GM18517 (cell line): ENCODE measurements around the gene SBK2.
"Not testable (repeated sequence)": the region's sequence is repeated elsewhere in the genome, so short reads cannot be mapped to it uniquely, and the experiment has no call there.

Experiments used
- ATAC-seq: cut with Tn5 transposase; IDR thresholded peaks from one replicate; pipeline ENCODE4 v1.9.1; 2021; ENCODE audit warnings: mild to moderate bottlenecking, moderate library complexity; ENCODE audit not compliant: unreplicated experiment

SBK2 gene

GRCh38 chr19:55535965-55536350 is 975 bp downstream of the SBK2 start:
- ATAC-seq, result no peak

- ATAC-seq, result no peak
These were observed 1.6 kb downstream of the SBK2 start for GRCh38 chr19:55535173-55535964.

- not testable (repeated sequence) for ATAC-seq
These were observed 2.7 kb downstream of the SBK2 start for GRCh38 chr19:55534280-55534679.

GRCh38 chr19:55530996-55531395 is 5.9 kb downstream of the SBK2 start:
- no peak for ATAC-seq

- no peak for ATAC-seq
These were observed 7.2 kb downstream of the SBK2 start for GRCh38 chr19:55529636-55530234.

- ATAC-seq, result no peak
These were observed 8.7 kb downstream of the SBK2 start for GRCh38 chr19:55528030-55528803.

- ATAC-seq, result no peak
These were observed 9.5 kb downstream of the SBK2 start for GRCh38 chr19:55527197-55528029.

- ATAC-seq, result no peak
These were observed 10.4 kb downstream of the SBK2 start for GRCh38 chr19:55526216-55527196.

GRCh38 chr19:55525289-55526101 is 11.4 kb downstream of the SBK2 start:
- no peak for ATAC-seq

GRCh38 chr19:55520691-55521292 is 16.1 kb downstream of the SBK2 start:
- no peak for ATAC-seq

- no peak for ATAC-seq
These were observed 17.3 kb downstream of the SBK2 start for GRCh38 chr19:55519451-55520311.

- peak; percentile 88 for ATAC-seq
These were observed 19.9 kb downstream of the SBK2 start for GRCh38 chr19:55516878-55517620.

GRCh38 chr19:55508120-55508519 is 28.8 kb downstream of the SBK2 start:
- no peak for ATAC-seq

GRCh38 chr19:55504981-55505380 is 32.0 kb downstream of the SBK2 start:
- ATAC-seq, result no peak

- ATAC-seq, result no peak
These were observed 32.7 kb downstream of the SBK2 start for GRCh38 chr19:55504252-55504603.

- peak; percentile 85 for ATAC-seq
These were observed 33.3 kb downstream of the SBK2 start for GRCh38 chr19:55503502-55504251.
